H1 (cell line): ENCODE data around the gene ALDH1A2. TPM values are rescaled to one million over a fixed set of nuclear protein-coding genes. Genes with fewer than 3 reads are reported as not detected.

Source experiments
- ATF2 ChIP-seq: IDR thresholded peaks from 2 replicates; pipeline ENCODE4 v1.6.1; 2012; ENCODE audit warnings: low read length, inconsistent platforms
- GTF2F1 ChIP-seq: IDR thresholded peaks from 2 replicates; pipeline ENCODE4 v1.6.1; 2012; ENCODE audit warnings: low read depth, low read length, improper control_type of control experiment, borderline replicate concordance
- HDAC6 ChIP-seq: IDR thresholded peaks from one replicate; pipeline ENCODE4 v1.7.1; 2012; ENCODE audit warnings: low read depth, mild to moderate bottlenecking, inconsistent platforms, low read length, moderate library complexity
- RAD21 ChIP-seq, 2 experiments: IDR thresholded peaks in 1 of 2; conservative IDR thresholded peaks in 1 of 2; 2 replicates each; pipeline ENCODE4 v1.6.1; 2011; ENCODE audit warnings: low read depth in 2 of 2, low read length in 2 of 2, improper control_type of control experiment in 1 of 2, inconsistent platforms in 1 of 2, mild to moderate bottlenecking in 1 of 2, moderate library complexity in 1 of 2
- RNF2 ChIP-seq: fragments of 200-900, 300-1000 bp; sonication (generic); IDR thresholded peaks from 2 replicates; pipeline ENCODE4 v1.7.1; 2016; ENCODE audit warnings: borderline replicate concordance, low read depth, mild to moderate bottlenecking, antibody characterized with exemption, low read length; ENCODE audit not compliant: poor library complexity, severe bottlenecking; ENCODE audit errors: missing control alignments
- USF2 ChIP-seq: IDR thresholded peaks from 2 replicates; pipeline ENCODE4 v1.6.1; 2011; ENCODE audit warnings: low read length, improper control_type of control experiment
- polyA plus RNA-seq, 7 experiments: library from polyadenylated mRNA; depleted of rRNA in 3 of 7; stranded (reverse) in 5 of 7; unstranded in 2 of 7; fragments of >200 nt in 5 of 7; fragments of 200-250 nt in 2 of 7; gene quantifications; 1 replicate in 5 of 7; 2 replicates in 1 of 7; 4 replicates in 1 of 7; pipeline versions ENCODE4 v1.2.1 to v1.2.3, GENCODE V29; 2011 to 2013; ENCODE audit warnings: missing spikeins in 2 of 7, mixed read lengths in 2 of 7
- total RNA-seq: library from RNA; stranded (reverse); fragmentation: NEBNext Ultra II Directional; extraction: Animal tissue kit (Norgen Biotek cat#: 25700); gene quantifications from 2 replicates; pipeline ENCODE4 v1.2.1, GENCODE V29; 2021

The ALDH1A2 gene
- total and polyA plus RNA-seq, 2 of the 8 experiments (the other 6 are each of a cell fraction or from before 2014, with no cell fraction given), result 0.06 to 0.24 TPM

- TF ChIP-seq ATF2 (no peak), RAD21 (IDR thresholded peaks at IDR 0.05 in 1 of 2, conservative IDR thresholded peaks at IDR 0.05 in 1 of 2; ENCODE audit: low read depth in 2 of 2, low read length in 2 of 2) (peak; percentile 90 to 92), USF2 (no peak), GTF2F1 (no peak), RNF2 (no peak), HDAC6 (no peak)
Measured at GRCh38 chr15:58070801-58071418, 5.4 kb upstream of the ALDH1A2 start (continued).
